Tibial nerve (tissue), 4 donors: ENCODE data around the gene C1orf174. TPM values are rescaled to one million over a fixed set of nuclear protein-coding genes. Genes with fewer than 3 reads are reported as not detected.

ENCODE experiments used
- DNase-seq, 2 donors: peaks; one replicate each; pipeline ENCODE4 v3.0.0-alpha.2; 2019; ENCODE audit warnings: low spot score in 2 of 2
- H3K27ac ChIP-seq, 4 donors: fragments of 200-600 bp; sonication (generic) in 3 of 4; one replicate each; pipeline ENCODE4 v1.5.1; 2017 to 2019; ENCODE audit warnings: mild to moderate bottlenecking in 1 of 4
- H3K27me3 ChIP-seq, 2 donors: fragments of 200-600 bp; sonication (generic) in 1 of 2; one replicate each; pipeline versions ENCODE4 v1.5.1 to v1.6.0; 2017 to 2019
- H3K36me3 ChIP-seq, 3 donors: fragments of 200-600 bp; sonication (generic); one replicate each; pipeline ENCODE4 v1.5.1; 2018 to 2019
- H3K4me1 ChIP-seq, 4 donors: fragments of 200-600 bp; sonication (generic) in 3 of 4; one replicate each; pipeline ENCODE4 v1.5.1; 2017 to 2019
- H3K4me3 ChIP-seq, 4 donors: fragments of 200-600 bp; sonication (generic) in 3 of 4; one replicate each; pipeline ENCODE4 v1.5.1; 2017 to 2019; ENCODE audit warnings: mild to moderate bottlenecking in 1 of 4, moderate library complexity in 1 of 4
- H3K9me3 ChIP-seq, 4 donors: fragments of 200-600 bp; sonication (generic) in 3 of 4; one replicate each; pipeline ENCODE4 v1.5.1; 2017 to 2019
- EP300 ChIP-seq, 2 donors: sonication (generic); formaldehyde crosslinking; IDR thresholded peaks; one replicate each; pipeline ENCODE4 v1.6.1; 2017; ENCODE audit warnings: antibody characterized with exemption in 2 of 2, mild to moderate bottlenecking in 1 of 2
- POLR2A ChIP-seq, 2 donors: fragments of 450-650 bp; IDR thresholded peaks; one replicate each; pipeline ENCODE4 v1.6.1; 2017; ENCODE audit warnings: antibody characterized with exemption in 2 of 2, mild to moderate bottlenecking in 2 of 2, moderate library complexity in 2 of 2
- WGBS, 2 donors: methylation state at CpG; one replicate each; pipeline ENCODE4 v1.1.5; 2018; 5-methylcytosine and 5-hydroxymethylcytosine counted together
- total RNA-seq, 4 donors: library from RNA; depleted of rRNA; stranded (reverse); fragments of >200 nt; gene quantifications; one replicate each; pipeline ENCODE4 v1.1.0, GENCODE V29; 2016
- TF ChIP-seq, protein P1 (sequence below), 5 experiments: fragments of 200-600 bp in 3 of 5; fragments of 450-650 bp in 2 of 5; sonication (generic) in 3 of 5; IDR thresholded peaks; one replicate each; pipeline ENCODE4 v1.5.1; 2016 to 2019; ENCODE audit warnings: antibody characterized with exemption in 5 of 5, mild to moderate bottlenecking in 3 of 5, moderate library complexity in 2 of 5

Gene C1orf174
- total RNA-seq, 4 donors from 2014 or later = 18.2 to 24.6 (median 19.1) TPM

DNA sequence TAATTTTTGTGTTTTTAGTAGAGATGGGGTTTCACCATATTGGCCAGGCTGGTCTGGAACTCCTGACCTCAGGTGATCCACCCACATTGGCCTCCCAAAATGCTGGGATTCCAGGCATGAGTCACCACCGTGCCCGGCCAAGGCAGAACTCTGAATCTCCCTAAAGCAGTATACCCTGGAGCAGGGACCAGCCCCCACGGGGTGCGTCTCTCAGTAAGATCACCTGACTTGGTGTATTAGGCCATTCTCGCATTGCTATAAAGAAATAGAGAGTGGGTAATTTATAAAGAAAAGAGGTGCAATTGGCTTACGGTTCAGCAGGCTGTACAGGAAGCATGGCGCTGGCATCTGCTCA, 28.6 kb downstream of the C1orf174 start:
- Histone ChIP-seq H3K36me3 (peaks cover 0 to 97% (median 7%) of the 10 kb centered on the region in 3 donors), H3K4me1 (no peaks in the 10 kb centered on the region), H3K4me3 (no peak overlapping the region), H3K9me3 (no peaks in the 10 kb centered on the region), H3K27ac (no peak overlapping the region), H3K27me3 (no peaks in the 10 kb centered on the region)
- TF ChIP-seq POLR2A (IDR thresholded peaks at IDR 0.05) = no peak
- TF ChIP-seq EP300 (IDR thresholded peaks at IDR 0.05) = no peak
- TF ChIP-seq, protein P1, sequence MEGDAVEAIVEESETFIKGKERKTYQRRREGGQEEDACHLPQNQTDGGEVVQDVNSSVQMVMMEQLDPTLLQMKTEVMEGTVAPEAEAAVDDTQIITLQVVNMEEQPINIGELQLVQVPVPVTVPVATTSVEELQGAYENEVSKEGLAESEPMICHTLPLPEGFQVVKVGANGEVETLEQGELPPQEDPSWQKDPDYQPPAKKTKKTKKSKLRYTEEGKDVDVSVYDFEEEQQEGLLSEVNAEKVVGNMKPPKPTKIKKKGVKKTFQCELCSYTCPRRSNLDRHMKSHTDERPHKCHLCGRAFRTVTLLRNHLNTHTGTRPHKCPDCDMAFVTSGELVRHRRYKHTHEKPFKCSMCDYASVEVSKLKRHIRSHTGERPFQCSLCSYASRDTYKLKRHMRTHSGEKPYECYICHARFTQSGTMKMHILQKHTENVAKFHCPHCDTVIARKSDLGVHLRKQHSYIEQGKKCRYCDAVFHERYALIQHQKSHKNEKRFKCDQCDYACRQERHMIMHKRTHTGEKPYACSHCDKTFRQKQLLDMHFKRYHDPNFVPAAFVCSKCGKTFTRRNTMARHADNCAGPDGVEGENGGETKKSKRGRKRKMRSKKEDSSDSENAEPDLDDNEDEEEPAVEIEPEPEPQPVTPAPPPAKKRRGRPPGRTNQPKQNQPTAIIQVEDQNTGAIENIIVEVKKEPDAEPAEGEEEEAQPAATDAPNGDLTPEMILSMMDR (IDR thresholded peaks at IDR 0.05) = no peak
- WGBS, 2 donors = 94 to 95% methylated on average over 7 of the region's 7 CpGs
- no peak for DNase-seq

DNA sequence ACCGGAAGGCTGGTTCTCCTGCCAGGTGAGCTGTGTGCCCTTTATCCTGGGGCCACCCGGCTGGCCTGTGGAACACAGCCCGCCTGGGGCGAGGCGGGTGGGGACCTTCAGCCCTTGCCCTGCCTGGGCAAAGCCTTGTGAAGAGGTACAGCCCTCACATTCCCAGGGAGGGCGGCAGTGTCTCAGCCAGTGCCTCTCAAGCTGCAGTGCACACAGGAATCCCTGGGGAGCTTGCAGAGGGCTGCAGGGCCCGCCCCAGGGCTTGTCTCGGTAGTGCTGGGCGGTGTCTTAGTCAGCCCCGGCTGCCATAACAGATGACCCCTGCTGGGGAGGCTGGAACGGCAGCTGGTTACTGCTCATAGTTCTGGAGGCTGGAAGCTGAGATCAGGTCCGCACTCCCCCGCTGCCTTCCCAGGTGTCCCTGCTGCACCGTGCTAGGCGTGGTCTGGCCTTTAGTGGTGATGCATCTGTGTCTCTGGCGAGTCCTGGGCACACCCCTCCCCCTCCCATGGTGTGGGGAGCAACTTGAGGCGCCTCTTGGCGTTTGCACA, 30.2 kb downstream of the C1orf174 start:
- peaks cover 0 to 93% (median 0%) of the 10 kb centered on the region in 3 donors for H3K36me3 ChIP-seq

DNA sequence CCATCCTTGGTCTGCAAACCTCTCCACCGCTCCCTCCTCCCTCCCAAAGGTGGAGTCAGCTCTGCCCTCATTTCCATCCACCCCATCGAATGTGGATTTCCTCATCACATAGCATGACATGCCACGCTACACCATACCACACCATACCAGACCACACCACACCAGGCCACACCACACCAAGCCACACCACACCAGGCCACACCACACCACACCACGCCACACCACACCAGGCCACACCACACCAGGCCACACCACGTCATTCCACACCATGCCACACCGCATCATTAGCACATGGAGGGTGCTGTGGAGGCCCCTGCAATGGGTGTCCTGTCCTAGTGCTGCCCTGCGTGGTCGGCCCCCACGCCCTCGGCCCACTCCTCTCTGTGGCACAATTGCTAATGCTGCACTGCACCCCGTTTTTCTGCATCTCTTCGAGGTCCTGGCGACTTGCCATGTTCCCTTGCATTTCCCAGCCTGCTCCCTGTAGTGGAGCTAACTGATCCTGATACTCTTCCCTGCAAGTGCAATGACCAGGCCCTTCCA, 31.5 kb downstream of the C1orf174 start:
- H3K36me3 ChIP-seq = peaks cover 0 to 82% (median 0%) of the 10 kb centered on the region in 3 donors
- H3K4me3 ChIP-seq = no peak overlapping the region
- whole genome bisulfite sequencing, 2 donors = 70 to 92% methylated on average over 13 of the region's 13 CpGs
- H3K27me3 ChIP-seq = no peaks in the 10 kb centered on the region
- TF ChIP-seq POLR2A (IDR thresholded peaks at IDR 0.05) = no peak
- TF ChIP-seq, protein P1 (IDR thresholded peaks at IDR 0.05) = no peak
- TF ChIP-seq EP300 (IDR thresholded peaks at IDR 0.05) = no peak
- no peak for DNase-seq
- no peaks in the 10 kb centered on the region for H3K9me3 ChIP-seq
- no peak overlapping the region for H3K27ac ChIP-seq
- H3K4me1 ChIP-seq = peaks cover 0 to 12% (median 0%) of the 10 kb centered on the region in 4 donors

More for the DNA sequence above, 30.2 kb downstream of the C1orf174 start:
- TF ChIP-seq, protein P1 (IDR thresholded peaks at IDR 0.05) = no peak
- no peak for TF ChIP-seq POLR2A (IDR thresholded peaks at IDR 0.05)
- TF ChIP-seq EP300 (IDR thresholded peaks at IDR 0.05) = no peak
- no peak overlapping the region for H3K4me3 ChIP-seq
- H3K4me1 ChIP-seq = no peaks in the 10 kb centered on the region
- DNase-seq = no peak
- no peak overlapping the region for H3K27ac ChIP-seq
- no peaks in the 10 kb centered on the region for H3K9me3 ChIP-seq
- no peaks in the 10 kb centered on the region for H3K27me3 ChIP-seq
- 73 to 92% methylated on average over 9 to 16 of the region's 18 CpGs for WGBS, 2 donors

DNA sequence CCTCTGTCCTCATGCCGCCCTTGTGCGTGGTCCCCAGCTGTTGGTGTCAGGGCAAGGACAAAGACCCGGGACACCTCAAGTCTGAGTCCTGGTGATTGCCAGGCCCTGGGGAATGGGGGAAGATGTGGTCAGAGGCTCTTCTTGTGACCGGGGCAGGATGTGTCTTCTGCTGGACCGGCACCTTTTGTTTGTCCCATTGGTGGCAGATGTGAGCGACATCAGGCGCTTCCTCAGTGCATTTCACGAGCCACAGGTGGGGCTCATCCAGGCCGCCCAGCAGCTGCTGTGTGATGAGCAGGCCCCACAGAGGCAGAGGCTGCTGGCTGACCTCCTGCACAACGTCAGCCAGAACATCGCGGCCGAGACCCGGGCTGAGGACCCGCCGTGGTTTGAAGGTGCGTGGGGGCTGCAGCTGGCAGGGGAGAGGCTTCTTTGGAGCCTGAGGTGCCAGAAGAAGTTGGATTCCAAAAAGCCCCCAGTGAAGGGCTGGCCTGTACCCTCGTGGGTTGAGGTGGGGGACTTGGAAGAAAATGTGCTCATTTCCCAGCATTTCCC, 34.4 kb downstream of the C1orf174 start:
- H3K4me1 ChIP-seq = peaks cover 0 to 18% (median 0%) of the 10 kb centered on the region in 4 donors
- no peak for DNase-seq
- no peaks in the 10 kb centered on the region for H3K9me3 ChIP-seq
- no peaks in the 10 kb centered on the region for H3K27me3 ChIP-seq
- TF ChIP-seq, protein P1 (IDR thresholded peaks at IDR 0.05) = no peak
- TF ChIP-seq POLR2A (IDR thresholded peaks at IDR 0.05) = no peak
- TF ChIP-seq EP300 (IDR thresholded peaks at IDR 0.05) = no peak
- 62 to 68% methylated on average over 16 to 18 of the region's 18 CpGs for WGBS, 2 donors
- H3K27ac ChIP-seq = no peak overlapping the region
- H3K36me3 ChIP-seq = peaks cover 0 to 63% (median 0%) of the 10 kb centered on the region in 3 donors
- H3K4me3 ChIP-seq = no peak overlapping the region

DNA sequence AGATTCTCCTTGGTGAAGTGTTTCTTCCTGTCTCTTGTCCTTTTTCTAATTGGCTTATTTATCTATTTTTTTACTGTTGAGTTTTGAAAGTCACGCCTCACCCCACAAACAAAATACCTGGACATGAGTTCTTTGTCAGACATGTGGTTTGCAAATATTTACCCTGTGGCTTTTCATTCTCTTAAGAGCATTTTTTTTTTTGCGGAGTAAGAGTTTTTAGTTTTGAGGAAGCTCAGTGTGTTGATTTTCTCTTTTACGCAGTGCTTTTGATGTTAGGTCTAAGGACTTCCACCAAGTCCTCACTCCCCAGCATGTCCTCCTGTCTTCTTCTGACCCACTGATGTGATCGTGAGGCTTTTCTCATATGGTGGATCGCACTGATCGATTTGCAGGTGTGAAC, 35.2 kb downstream of the C1orf174 start:
- no peak overlapping the region for H3K4me3 ChIP-seq
- DNase-seq = no peak
- TF ChIP-seq EP300 (IDR thresholded peaks at IDR 0.05) (no peak), POLR2A (IDR thresholded peaks at IDR 0.05) (no peak)
- TF ChIP-seq, protein P1 (IDR thresholded peaks at IDR 0.05) = no peak
- H3K9me3 ChIP-seq = no peaks in the 10 kb centered on the region
- WGBS, 2 donors = 81 to 87% methylated on average over 6 of the region's 6 CpGs
- no peak overlapping the region for H3K27ac ChIP-seq
- no peaks in the 10 kb centered on the region for H3K27me3 ChIP-seq
- peaks cover 0 to 18% (median 0%) of the 10 kb centered on the region in 4 donors for H3K4me1 ChIP-seq
- peaks cover 0 to 63% (median 0%) of the 10 kb centered on the region in 3 donors for H3K36me3 ChIP-seq
